Measurements from ENCODE around the gene PIMREG.

Gene PIMREG

DNA sequence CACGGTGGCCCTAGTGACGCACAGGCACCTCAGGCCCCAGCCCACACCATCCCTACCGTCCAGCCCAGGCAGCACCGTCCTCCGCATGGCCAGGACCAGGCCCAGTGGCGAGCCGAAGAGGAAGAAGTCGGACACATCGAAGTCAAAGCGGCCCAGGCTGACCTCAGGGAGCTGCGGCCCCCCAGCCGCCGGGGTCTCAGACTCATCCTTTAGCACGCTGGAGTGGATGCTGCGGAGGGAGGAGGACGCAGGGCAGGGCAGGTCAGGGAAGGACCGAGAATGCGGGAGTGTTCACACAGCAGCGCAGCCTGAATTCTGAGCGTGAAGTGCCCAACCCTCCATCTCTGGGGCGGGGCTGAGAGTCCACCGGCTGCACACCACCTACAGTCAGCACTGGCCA, 30.1 kb downstream of the PIMREG start:
- no peak overlapping the region for H3K4me3 ChIP-seq (ENCODE audit: low read depth, low read length)
- H3K9me3 ChIP-seq (ENCODE audit: control insufficient read depth, insufficient read depth, low read depth, low read length): no peaks in the 10 kb centered on the region
- TF ChIP-seq ZNF266 (tag by site-specific recombination; IDR thresholded peaks at IDR 0.05; ENCODE audit: low read depth) (no peak), SCRT1 (tag by site-specific recombination; IDR thresholded peaks at IDR 0.05; ENCODE audit: borderline replicate concordance) (no peak), ZBTB11 (tag by site-specific recombination; conservative IDR thresholded peaks at IDR 0.05; ENCODE audit: low read depth) (no peak), ZFP41 (tag by site-specific recombination; IDR thresholded peaks at IDR 0.05; ENCODE audit: borderline replicate concordance) (no peak), ZNF248 (tag by site-specific recombination; IDR thresholded peaks at IDR 0.05) (no peak), ZNF26 (tag by site-specific recombination; IDR thresholded peaks at IDR 0.05) (no peak), SALL2 (tag by site-specific recombination; IDR thresholded peaks at IDR 0.05; ENCODE audit: borderline replicate concordance) (no peak), ZNF645 (tag by site-specific recombination; IDR thresholded peaks at IDR 0.05) (no peak), ZXDB (tag by site-specific recombination; IDR thresholded peaks at IDR 0.05) (no peak), ZBTB1 (tag by site-specific recombination; IDR thresholded peaks at IDR 0.05) (no peak), ZNF596 (tag by site-specific recombination; IDR thresholded peaks at IDR 0.05) (no peak), HOXD13 (CRISPR knock-in tag; IDR thresholded peaks at IDR 0.05; ENCODE audit: borderline replicate concordance) (no peak), ZNF394 (tag by site-specific recombination; IDR thresholded peaks at IDR 0.05; ENCODE audit: borderline replicate concordance) (no peak), ZNF140 (tag by site-specific recombination; IDR thresholded peaks at IDR 0.05) (no peak), FEZF1 (tag by site-specific recombination; IDR thresholded peaks at IDR 0.05) (no peak), ZNF664 (tag by site-specific recombination; IDR thresholded peaks at IDR 0.05) (no peak), ZNF549 (tag by site-specific recombination; IDR thresholded peaks at IDR 0.05) (no peak), ZNF416 (tag by site-specific recombination; IDR thresholded peaks at IDR 0.05) (no peak)
- TF ChIP-seq, protein P1, sequence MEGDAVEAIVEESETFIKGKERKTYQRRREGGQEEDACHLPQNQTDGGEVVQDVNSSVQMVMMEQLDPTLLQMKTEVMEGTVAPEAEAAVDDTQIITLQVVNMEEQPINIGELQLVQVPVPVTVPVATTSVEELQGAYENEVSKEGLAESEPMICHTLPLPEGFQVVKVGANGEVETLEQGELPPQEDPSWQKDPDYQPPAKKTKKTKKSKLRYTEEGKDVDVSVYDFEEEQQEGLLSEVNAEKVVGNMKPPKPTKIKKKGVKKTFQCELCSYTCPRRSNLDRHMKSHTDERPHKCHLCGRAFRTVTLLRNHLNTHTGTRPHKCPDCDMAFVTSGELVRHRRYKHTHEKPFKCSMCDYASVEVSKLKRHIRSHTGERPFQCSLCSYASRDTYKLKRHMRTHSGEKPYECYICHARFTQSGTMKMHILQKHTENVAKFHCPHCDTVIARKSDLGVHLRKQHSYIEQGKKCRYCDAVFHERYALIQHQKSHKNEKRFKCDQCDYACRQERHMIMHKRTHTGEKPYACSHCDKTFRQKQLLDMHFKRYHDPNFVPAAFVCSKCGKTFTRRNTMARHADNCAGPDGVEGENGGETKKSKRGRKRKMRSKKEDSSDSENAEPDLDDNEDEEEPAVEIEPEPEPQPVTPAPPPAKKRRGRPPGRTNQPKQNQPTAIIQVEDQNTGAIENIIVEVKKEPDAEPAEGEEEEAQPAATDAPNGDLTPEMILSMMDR (tag by site-specific recombination; IDR thresholded peaks at IDR 0.05): no peak
- H3K4me1 ChIP-seq (ENCODE audit: control insufficient read depth, insufficient read depth, low read length): peaks cover 9% of the 10 kb centered on the region
- H3K36me3 ChIP-seq (ENCODE audit: control insufficient read depth in 2 of 2, insufficient read depth in 1 of 2, low read length in 2 of 2): no peaks in the 10 kb centered on the region
- CTCF ChIA-PET: interaction anchor here (0.6 to 1.7 kb wide), 6 partner anchors 10 to 74 kb away, joined by 3 to 6 read pairs (median 4); no protein-coding TSS in a partner anchor
- POLR2A ChIA-PET: no interaction called here
- H3K27ac ChIP-seq (ENCODE audit: extremely low read depth, low read depth, low read length): no peak overlapping the region

Data from HEK293 (cell line).